HAP-1 (cell line): ENCODE results near the gene COX7A1.

Experiments used
- DNase-seq, 2 experiments: peaks; one replicate each; pipeline ENCODE4 v3.0.0-alpha.2; 2016 to 2020; ENCODE audit warnings: low spot score in 2 of 2
- H3K27me3 ChIP-seq: fragments of 250-450 bp; sonication (Bioruptor Pico); 2 replicates; pipeline ENCODE4 v1.5.1; 2020; ENCODE audit warnings: low read depth, mild to moderate bottlenecking, moderate library complexity
- H3K36me3 ChIP-seq: fragments of 250-450 bp; sonication (Bioruptor Pico); replicated peaks from 2 replicates; pipeline ENCODE4 v1.5.1; 2020; ENCODE audit warnings: mild to moderate bottlenecking
- H3K4me1 ChIP-seq: fragments of 250-450 bp; sonication (Bioruptor Pico); 2 replicates; pipeline ENCODE4 v1.5.1; 2020; ENCODE audit warnings: mild to moderate bottlenecking
- H3K4me3 ChIP-seq: fragments of 250-450 bp; sonication (Bioruptor Pico); 2 replicates; pipeline ENCODE4 v1.5.1; 2020; ENCODE audit warnings: mild to moderate bottlenecking, moderate library complexity
- H3K9me3 ChIP-seq: fragments of 250-450 bp; sonication (Bioruptor Pico); 2 replicates; pipeline ENCODE4 v1.5.1; 2020; ENCODE audit warnings: mild to moderate bottlenecking, moderate library complexity
- in situ Hi-C: fragments of 300-500 bp; cut with MboI; formaldehyde crosslinking; loops from 3 replicates; pipeline ENCODE4 v1.14.3; 2020; ENCODE audit warnings: low sequenced_read_pairs, inconsistent platforms, mixed read lengths

Gene COX7A1

DNA sequence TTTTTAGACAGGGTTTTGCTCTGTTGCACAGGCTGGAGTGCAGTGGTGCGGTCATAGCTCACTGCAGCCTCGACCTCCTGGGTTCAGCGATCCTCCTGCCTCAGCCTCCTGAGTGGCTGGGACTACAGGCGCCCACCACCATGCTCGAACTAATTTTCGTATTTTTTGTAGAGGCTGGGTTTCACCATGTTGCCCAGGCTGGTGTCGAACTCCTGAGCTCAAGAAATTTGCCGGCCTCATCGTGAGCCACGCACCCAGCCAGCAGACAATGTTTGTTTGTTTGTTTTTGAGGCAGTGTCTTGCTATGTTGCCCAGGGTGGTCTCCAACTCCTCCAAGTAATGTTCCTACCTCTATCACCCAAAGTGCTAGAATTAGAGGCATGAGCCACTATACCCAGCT, 879 bp upstream of the COX7A1 start:
- no peaks in the 10 kb centered on the region for H3K9me3 ChIP-seq
- in situ Hi-C loops: no loop called here

DNA sequence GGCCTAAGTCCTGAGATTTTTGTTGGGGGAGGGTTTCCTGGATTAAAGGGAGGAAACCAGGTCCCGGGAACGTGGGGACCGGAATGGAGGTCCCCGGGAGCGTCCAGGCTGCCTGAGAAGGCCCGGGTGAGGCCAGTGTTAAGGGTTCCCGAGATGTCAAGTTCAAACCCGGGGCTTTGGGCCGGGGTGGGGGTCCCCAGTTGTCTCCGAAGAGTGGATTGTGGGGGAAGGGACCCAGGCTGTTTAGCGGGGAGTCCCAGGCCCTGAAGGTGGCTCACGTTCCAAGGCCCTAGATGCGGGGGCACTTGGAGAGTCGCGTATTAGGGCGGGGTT, 262 bp downstream of the COX7A1 start:
- no peak overlapping the region for H3K4me3 ChIP-seq
- H3K36me3 ChIP-seq: peaks cover 21% of the 10 kb centered on the region
- H3K27me3 ChIP-seq: no peaks in the 10 kb centered on the region
- DNase-seq: no peak
- no peaks in the 10 kb centered on the region for H3K9me3 ChIP-seq
- in situ Hi-C loops: no loop called here
- H3K4me1 ChIP-seq: no peaks in the 10 kb centered on the region

More for the DNA sequence above, 879 bp upstream of the COX7A1 start:
- Histone ChIP-seq H3K36me3 (peaks cover 16% of the 10 kb centered on the region), H3K4me3 (no peak overlapping the region), H3K27me3 (no peaks in the 10 kb centered on the region), H3K4me1 (no peaks in the 10 kb centered on the region)
- no peak for DNase-seq

DNA sequence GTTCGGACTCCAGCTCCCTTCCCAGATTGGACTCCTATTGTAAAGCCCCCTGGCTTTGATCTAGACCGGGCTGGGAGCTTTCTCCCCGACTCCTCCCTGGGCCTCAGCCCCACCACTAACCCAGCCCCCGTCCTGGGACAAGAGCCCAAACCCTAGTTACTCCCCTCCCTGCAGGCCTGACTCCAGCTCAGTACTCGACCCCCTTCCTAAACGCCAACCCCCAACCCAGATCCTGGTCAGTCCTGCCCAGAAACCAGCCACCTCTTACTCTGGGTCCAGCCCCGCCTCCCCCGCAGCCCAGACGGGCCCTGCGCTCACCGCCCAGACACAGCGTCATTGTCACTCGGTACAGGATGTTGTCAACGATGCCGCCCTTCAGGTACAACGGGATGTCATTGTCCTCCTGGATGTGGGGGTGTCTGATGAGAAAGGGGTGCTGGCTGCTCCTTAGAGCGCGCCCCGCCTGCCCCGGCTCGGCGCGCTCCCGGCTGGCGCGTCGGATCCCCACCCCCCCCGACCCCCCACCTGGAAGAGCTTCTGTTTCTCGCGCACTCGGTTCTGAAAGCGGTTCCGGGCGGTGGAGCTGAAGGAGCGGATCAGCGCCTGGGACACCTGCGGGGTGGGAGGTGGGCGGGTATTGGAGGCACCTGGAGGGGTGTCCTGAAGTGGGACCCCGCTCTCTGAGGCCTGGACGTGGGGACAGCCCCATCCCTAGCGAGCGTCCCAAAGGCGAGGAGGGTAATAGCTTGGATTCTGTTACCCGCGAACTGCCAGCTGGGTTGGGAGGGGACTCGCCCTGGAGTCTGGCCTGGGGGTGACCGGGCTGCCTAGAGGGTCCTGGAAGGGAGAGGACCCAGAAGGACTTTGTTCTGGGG, 866 bp downstream of the COX7A1 start:
- DNase-seq: no peak
- no peaks in the 10 kb centered on the region for H3K9me3 ChIP-seq

DNA sequence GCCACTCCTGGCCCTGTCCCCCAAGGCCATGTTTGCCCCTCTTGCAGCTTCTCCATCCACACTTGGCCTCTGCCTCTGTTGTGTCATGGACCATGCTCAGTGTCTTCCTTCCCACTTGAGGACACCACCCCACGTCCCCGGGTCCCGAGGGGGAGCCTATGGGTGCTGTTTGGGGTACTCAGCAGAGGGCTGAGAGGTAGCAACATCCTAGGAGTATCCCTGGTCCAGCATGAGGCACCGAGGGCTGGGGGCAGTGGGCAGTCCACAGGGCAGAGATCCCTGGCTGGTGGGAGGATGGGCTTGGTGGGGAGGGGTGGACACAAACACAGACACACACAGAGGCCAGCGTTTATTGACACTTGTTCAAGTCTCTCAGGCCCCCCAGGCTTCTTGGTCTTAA, 1.7 kb downstream of the COX7A1 start:
- no peaks in the 10 kb centered on the region for H3K9me3 ChIP-seq
- H3K36me3 ChIP-seq: peaks cover 35% of the 10 kb centered on the region
- H3K27me3 ChIP-seq: no peaks in the 10 kb centered on the region
- no peak overlapping the region for H3K4me3 ChIP-seq
- in situ Hi-C loops: no loop called here
- H3K4me1 ChIP-seq: no peaks in the 10 kb centered on the region
- no peak for DNase-seq

More for the DNA sequence above, 866 bp downstream of the COX7A1 start:
- in situ Hi-C loops: no loop called here
- no peaks in the 10 kb centered on the region for H3K27me3 ChIP-seq
- H3K36me3 ChIP-seq: peaks cover 27% of the 10 kb centered on the region
- H3K4me1 ChIP-seq: no peaks in the 10 kb centered on the region
- H3K4me3 ChIP-seq: no peak overlapping the region

DNA sequence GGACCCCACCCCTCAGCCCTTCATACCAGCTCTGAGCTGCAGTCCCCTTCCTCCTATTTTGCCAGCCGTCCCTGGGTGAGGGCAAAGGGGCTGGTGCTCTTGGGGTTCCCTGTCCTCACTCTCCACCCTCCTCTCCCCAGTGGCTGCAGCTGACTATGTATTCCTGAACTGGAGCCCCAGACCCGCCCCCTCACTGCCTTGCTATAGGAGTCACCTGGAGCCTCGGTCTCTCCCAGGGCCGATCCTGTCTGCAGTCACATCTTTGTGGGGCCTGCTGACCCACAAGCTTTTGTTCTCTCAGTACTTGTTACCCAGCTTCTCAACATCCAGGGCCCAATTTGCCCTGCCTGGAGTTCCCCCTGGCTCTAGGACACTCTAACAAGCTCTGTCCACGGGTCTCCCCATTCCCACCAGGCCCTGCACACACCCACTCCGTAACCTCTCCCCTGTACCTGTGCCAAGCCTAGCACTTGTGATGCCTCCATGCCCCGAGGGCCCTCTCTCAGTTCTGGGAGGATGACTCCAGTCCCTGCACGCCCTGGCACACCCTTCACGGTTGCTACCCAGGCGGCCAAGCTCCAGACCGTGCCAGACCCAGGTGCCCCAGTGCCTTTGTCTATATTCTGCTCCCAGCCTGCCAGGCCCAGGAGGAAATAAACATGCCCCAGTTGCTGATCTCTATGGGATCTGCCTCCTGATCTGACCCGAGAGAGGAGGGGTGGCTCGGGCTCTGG, 2.4 kb downstream of the COX7A1 start:
- Histone ChIP-seq H3K4me3 (no peak overlapping the region), H3K4me1 (no peaks in the 10 kb centered on the region), H3K9me3 (no peaks in the 10 kb centered on the region), H3K36me3 (peaks cover 40% of the 10 kb centered on the region), H3K27me3 (no peaks in the 10 kb centered on the region)
- no peak for DNase-seq
- in situ Hi-C loops: no loop called here

DNA sequence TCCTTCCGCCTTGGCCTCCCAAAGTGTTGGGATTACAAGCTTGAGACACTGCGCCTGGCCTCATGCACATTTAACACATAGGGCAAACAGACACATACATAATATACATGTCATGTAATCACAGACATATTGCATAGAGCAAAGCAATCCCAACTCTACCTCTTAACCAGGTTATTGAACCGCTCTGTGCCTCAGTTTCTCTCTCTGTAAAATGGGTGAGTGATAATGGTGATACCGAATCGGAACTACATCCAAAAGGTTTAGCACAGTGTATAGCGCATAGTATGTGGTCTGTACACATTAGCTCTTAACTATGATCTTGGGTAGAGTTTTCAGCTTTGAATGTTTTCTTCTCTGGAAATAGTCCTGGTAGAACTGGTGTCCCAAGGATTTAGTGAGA, 7.6 kb downstream of the COX7A1 start:
- H3K36me3 ChIP-seq: peaks cover 51% of the 10 kb centered on the region
- peaks cover 4% of the 10 kb centered on the region; the same call in 1 of the 2 replicates for H3K4me1 ChIP-seq
- H3K27me3 ChIP-seq: no peaks in the 10 kb centered on the region
- no peak for DNase-seq
- in situ Hi-C loops: no loop called here
- no peak overlapping the region for H3K4me3 ChIP-seq
- H3K9me3 ChIP-seq: no peaks in the 10 kb centered on the region

DNA sequence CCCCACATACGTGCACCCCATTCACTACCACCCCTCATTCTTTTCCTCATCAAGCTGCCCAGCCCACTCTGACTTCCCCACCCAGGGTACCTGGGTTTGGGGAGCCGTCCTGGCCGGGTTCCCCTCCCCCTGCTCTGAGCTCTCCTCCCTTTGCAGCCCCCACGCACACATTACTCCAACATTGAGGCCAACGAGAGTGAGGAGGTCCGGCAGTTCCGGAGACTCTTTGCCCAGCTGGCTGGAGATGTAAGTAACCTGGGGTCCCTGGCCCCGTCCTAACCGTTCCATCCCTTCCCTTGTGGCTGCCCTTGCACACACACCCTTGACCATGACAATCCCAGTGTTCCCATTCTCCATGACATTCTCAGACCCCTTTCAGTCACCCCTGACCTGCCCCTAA, 9.8 kb downstream of the COX7A1 start:
- peaks cover 46% of the 10 kb centered on the region for H3K36me3 ChIP-seq
- in situ Hi-C loops: no loop called here
- no peak for DNase-seq

DNA sequence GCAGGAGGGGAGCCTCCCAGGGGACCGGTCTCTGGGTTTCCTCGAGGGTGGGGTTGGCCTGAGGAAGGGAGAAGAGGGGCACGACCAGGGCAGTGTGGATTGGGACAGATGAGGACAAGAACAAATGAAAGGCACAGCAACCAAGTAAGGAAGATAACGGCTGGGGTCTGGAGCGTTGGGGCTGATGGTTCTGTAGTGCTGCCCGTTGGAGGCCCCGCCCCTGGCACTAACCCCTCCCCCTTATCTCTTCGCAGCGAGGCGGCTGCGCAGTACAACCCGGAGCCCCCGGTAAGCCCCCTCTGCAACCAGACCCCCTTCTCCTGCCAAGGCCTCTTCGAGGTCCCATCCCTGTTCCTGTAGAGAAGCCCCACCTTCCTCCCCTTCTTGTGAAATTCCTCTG, 10.2 kb downstream of the COX7A1 start:
- DNase-seq: no peak
- Histone ChIP-seq H3K27me3 (no peaks in the 10 kb centered on the region), H3K36me3 (peaks cover 41% of the 10 kb centered on the region), H3K9me3 (no peaks in the 10 kb centered on the region), H3K4me3 (no peak overlapping the region), H3K4me1 (peaks cover 4% of the 10 kb centered on the region)
- in situ Hi-C loops: no loop called here

More for the DNA sequence above, 9.8 kb downstream of the COX7A1 start:
- Histone ChIP-seq H3K9me3 (no peaks in the 10 kb centered on the region), H3K27me3 (no peaks in the 10 kb centered on the region), H3K4me3 (no peak overlapping the region), H3K4me1 (peaks cover 4% of the 10 kb centered on the region)

DNA sequence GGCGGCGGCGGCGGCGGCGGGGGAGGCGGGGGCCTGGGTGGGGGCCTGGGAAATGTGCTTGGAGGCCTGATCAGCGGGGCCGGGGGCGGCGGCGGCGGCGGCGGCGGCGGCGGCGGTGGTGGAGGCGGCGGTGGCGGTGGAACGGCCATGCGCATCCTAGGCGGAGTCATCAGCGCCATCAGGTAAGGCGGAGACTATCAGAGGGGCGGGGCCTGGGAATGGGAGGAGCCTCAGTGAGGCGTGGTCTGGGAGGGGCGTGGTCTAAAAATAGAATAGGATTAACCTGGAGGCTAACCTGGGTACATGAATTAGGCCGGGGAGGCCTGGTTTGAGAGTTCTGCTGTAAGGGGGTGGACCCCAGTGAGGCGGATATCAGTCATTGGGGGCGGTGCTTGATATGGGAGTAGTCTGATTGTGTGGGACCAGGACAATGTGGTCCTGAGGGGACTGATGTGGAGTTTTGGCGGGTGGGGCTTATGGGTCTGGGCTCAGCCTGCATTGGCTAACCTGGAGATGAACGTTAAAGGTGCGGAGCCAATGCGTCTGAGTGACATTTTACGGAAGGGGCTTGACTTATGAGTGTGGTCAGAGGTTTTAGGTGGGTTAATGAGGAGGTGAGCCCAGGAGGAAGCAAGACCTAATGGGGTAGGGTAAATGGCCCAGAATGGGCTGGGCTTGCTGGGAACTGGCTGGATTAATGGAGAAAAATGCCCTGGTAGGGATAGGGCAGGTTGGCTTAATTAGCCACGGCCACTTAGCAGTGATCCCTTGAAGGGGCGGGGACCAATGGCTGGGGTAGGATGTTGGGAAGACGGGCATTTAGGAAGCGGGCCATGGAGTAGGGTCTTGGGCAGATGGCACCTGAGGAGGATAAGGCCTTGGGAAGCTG, 11.0 kb downstream of the COX7A1 start:
- DNase-seq: peak; percentile 79 to 90
- Histone ChIP-seq H3K36me3 (peaks cover 34% of the 10 kb centered on the region), H3K4me1 (peaks cover 4% of the 10 kb centered on the region), H3K27me3 (no peaks in the 10 kb centered on the region), H3K9me3 (no peaks in the 10 kb centered on the region), H3K4me3 (peak overlapping the region; percentile 98)
- in situ Hi-C loops: no loop called here

DNA sequence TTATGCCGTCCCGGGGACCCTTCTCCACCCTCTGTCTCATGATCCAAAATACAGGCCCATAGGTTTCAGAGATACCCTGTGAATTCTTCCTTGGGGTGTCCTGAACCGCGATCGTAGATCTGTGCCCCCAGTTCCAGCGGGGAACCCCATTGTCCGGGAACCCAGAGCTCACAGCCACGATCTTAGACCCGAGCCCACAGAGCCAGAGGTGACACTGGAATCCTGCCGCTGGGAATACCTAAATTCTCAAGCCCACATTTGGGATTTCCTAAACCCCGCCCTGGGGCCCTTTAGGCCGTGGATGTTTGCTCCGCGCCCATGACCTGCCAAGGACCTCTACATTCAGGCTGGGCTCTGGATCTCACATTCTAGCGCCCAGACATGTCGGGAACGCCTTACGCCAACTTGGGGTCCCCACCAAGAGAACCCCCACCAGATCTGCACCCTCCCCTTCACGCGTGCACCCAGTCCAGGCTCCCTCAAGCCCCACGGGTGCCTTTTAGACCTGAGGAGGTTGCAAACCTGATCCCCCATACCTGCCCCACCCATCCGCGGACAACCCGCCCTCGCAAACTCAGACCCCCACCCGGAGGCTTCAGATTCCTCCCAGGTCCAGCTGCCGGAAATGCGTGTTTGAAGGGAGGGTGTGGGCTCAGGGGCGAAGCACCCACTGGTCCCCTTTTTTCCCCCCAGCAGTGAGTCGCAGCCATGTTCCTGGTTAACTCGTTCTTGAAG, 11.8 kb downstream of the COX7A1 start:
- in situ Hi-C loops: no loop called here
- H3K4me1 ChIP-seq: peaks cover 4% of the 10 kb centered on the region
- H3K9me3 ChIP-seq: no peaks in the 10 kb centered on the region
- no peaks in the 10 kb centered on the region for H3K27me3 ChIP-seq
- H3K4me3 ChIP-seq: peak overlapping the region; percentile 98
- peaks cover 26% of the 10 kb centered on the region for H3K36me3 ChIP-seq
- DNase-seq: peak; percentile 51 to 81

DNA sequence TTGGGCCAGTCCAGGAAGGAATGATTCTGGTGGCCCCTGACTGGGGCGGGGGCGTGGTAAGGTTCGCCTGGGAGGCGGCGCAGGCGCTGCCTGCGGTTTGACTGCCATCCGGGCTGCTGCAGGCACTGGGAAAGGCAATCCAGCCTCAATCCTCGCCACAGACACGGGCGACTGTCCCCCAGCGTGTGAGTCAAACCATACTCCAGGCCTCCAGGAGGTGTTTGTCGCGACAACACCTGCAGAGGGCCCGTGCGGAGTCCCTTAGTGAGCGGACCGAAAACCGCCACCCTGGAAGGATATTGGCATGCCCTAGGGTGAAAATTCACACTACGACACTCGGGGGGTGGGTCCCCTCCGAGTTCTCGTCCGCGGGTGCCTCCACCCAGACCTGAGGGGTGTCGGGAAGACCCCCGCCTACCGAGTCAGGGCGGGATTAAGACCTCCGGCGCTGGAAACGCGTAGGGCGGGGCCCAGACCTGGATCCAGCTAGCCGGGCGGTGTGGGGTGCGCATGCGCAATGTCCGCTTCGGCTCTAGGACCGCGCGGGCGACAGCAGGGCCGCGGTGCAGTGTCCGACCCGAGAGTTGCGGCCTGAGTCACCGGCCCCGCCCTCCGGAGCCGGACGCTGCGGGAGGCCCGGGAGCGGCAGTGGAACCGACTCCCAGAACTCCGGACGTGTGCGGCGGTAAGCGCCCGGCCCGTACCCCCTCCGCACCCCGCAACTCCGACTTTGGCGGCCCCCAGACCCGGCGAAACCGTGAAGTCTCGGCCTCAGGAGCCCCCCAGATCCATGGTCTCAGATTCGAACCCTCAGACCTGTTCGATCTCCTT, 12.6 kb downstream of the COX7A1 start, which contains the start of gene CAPNS1:
Gene CAPNS1 (plus strand): TSS at position 594 of the 831 bp plus-strand sequence. CDS start 946 bp downstream, outside the sequence.
- no peaks in the 10 kb centered on the region for H3K9me3 ChIP-seq
- H3K4me3 ChIP-seq: peak within 1 kb of the TSS; percentile 98
- in situ Hi-C loops: no loop called here
- H3K4me1 ChIP-seq: peaks cover 4% of the 10 kb centered on the region
- H3K27me3 ChIP-seq: no peaks in the 10 kb centered on the region
- peak; percentile 93 to 97 for DNase-seq
- peaks cover 20% of the 10 kb centered on the region for H3K36me3 ChIP-seq

DNA sequence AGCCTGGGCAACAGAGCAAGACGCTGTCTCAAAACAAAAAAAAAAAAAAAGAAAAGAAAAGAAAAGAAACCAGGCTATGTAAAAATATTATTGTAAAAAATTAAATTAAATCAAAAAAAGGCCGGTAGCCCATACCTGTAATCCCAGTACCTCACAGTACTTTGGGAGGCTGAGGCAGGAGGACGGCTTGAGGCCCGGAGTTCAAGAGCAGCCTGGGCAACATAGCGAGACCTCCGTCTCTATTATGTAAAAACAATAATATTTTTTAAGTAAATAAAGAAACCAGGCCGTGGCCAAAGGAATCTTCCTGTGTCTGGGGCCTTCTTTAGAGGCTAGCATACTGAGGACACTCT, 13.2 kb downstream of the COX7A1 start:
- DNase-seq: no peak
- peak overlapping the region; percentile 98 for H3K4me3 ChIP-seq
- in situ Hi-C loops: no loop called here
- H3K27me3 ChIP-seq: no peaks in the 10 kb centered on the region
- no peaks in the 10 kb centered on the region for H3K9me3 ChIP-seq
- H3K4me1 ChIP-seq: peaks cover 4% of the 10 kb centered on the region
- H3K36me3 ChIP-seq: peaks cover 14% of the 10 kb centered on the region
